ENCODE results near the gene OSBPL10.

GRCh38 chr3:31671451-31671850 is 309.6 kb downstream of the OSBPL10 start:
- TF ChIP-seq CTCF (conservative IDR thresholded peaks at IDR 0.05; ENCODE audit: low read depth, low read length) (no peak), CEBPB (IDR thresholded peaks at IDR 0.05; ENCODE audit: low read depth, low read length) (no peak)
